ENCODE results near the gene RPA3. TPM values are rescaled to one million over a fixed set of nuclear protein-coding genes. Genes with fewer than 3 reads are reported as not detected.

RPA3 gene
- polyA plus RNA-seq, 1 donor (not counting 4 experiments of a cell fraction or from before 2014, with no cell fraction given), result 51.1 TPM

- FAIRE-seq, result no peak
Measured at GRCh38 chr7:7745258-7745657, 26.9 kb upstream of the RPA3 start.

GRCh38 chr7:7742223-7742622, 23.8 kb upstream of the RPA3 start:
- no peak overlapping the region for H3K9ac ChIP-seq (ENCODE audit: control insufficient read depth, extremely low read depth, insufficient read depth, low read length)
- H3K9me3 ChIP-seq (ENCODE audit: control insufficient read depth, low read depth, low read length), result no peaks in the 10 kb centered on the region
- H4K20me1 ChIP-seq (ENCODE audit: control insufficient read depth, extremely low read depth, insufficient read depth, low read length), result no peaks in the 10 kb centered on the region
- no peaks in the 10 kb centered on the region for H3K9me1 ChIP-seq (ENCODE audit: control insufficient read depth, extremely low read depth, insufficient read depth, low read length)
- dilution Hi-C loops (cut with MboI; ENCODE audit: extremely low pct_ligation_motif_present, low sequenced_read_pairs), result no loop called here
- no peak overlapping the region for H3K27ac ChIP-seq (ENCODE audit: control insufficient read depth, insufficient read depth, low read length)
- H2AFZ ChIP-seq (ENCODE audit: control insufficient read depth, low read length), result no peak overlapping the region
- H3K4me2 ChIP-seq (ENCODE audit: control insufficient read depth, extremely low read depth, insufficient read depth, low read depth, low read length), result no peak overlapping the region
- TF ChIP-seq EZH2 (IDR thresholded peaks at IDR 0.05; ENCODE audit: low read length) (no peak), CTCF (optimal IDR thresholded peaks at IDR 0.05 in 1 of 3, IDR thresholded peaks at IDR 0.05 in 1 of 3, conservative IDR thresholded peaks at IDR 0.05 in 1 of 3; ENCODE audit: extremely low read depth in 1 of 3, insufficient read depth in 2 of 3, low read length in 3 of 3) (no peak)
- H3K36me3 ChIP-seq (ENCODE audit: control insufficient read depth in 2 of 2, extremely low read depth in 1 of 2, insufficient read depth in 2 of 2, low read length in 2 of 2), result no peaks in the 10 kb centered on the region
- H3K27me3 ChIP-seq (ENCODE audit: control insufficient read depth, extremely low read depth, insufficient read depth, low read length), result no peaks in the 10 kb centered on the region
- no peak overlapping the region for H3K4me3 ChIP-seq (ENCODE audit: control insufficient read depth in 2 of 3, extremely low read depth in 1 of 3, insufficient read depth in 2 of 3, low read depth in 1 of 3, low read length in 3 of 3)
- H3K4me1 ChIP-seq (ENCODE audit: control insufficient read depth, extremely low read depth, insufficient read depth, low read length), result no peaks in the 10 kb centered on the region
- H3K79me2 ChIP-seq (ENCODE audit: control insufficient read depth, insufficient read depth, low read length), result no peaks in the 10 kb centered on the region
- DNase-seq (ENCODE audit: low read depth, low spot score) (no peak), FAIRE-seq (no peak)

More at GRCh38 chr7:7745258-7745657, 26.9 kb upstream of the RPA3 start:
- no peaks in the 10 kb centered on the region for H3K27me3 ChIP-seq (ENCODE audit: control insufficient read depth, extremely low read depth, insufficient read depth, low read length)
- H2AFZ ChIP-seq (ENCODE audit: control insufficient read depth, low read length), result no peak overlapping the region
- H3K4me2 ChIP-seq (ENCODE audit: control insufficient read depth, extremely low read depth, insufficient read depth, low read depth, low read length), result no peak overlapping the region
- no peaks in the 10 kb centered on the region for H3K4me1 ChIP-seq (ENCODE audit: control insufficient read depth, extremely low read depth, insufficient read depth, low read length)
- TF ChIP-seq EZH2 (IDR thresholded peaks at IDR 0.05; ENCODE audit: low read length) (no peak), CTCF (optimal IDR thresholded peaks at IDR 0.05 in 1 of 3, IDR thresholded peaks at IDR 0.05 in 1 of 3, conservative IDR thresholded peaks at IDR 0.05 in 1 of 3; ENCODE audit: extremely low read depth in 1 of 3, insufficient read depth in 2 of 3, low read length in 3 of 3) (no peak)
- H3K79me2 ChIP-seq (ENCODE audit: control insufficient read depth, insufficient read depth, low read length), result no peaks in the 10 kb centered on the region
- H3K4me3 ChIP-seq (ENCODE audit: control insufficient read depth in 2 of 3, extremely low read depth in 1 of 3, insufficient read depth in 2 of 3, low read depth in 1 of 3, low read length in 3 of 3), result no peak overlapping the region
- no peaks in the 10 kb centered on the region for H4K20me1 ChIP-seq (ENCODE audit: control insufficient read depth, extremely low read depth, insufficient read depth, low read length)
- H3K9ac ChIP-seq (ENCODE audit: control insufficient read depth, extremely low read depth, insufficient read depth, low read length), result no peak overlapping the region
- dilution Hi-C loops (cut with MboI; ENCODE audit: extremely low pct_ligation_motif_present, low sequenced_read_pairs), result no loop called here
- H3K36me3 ChIP-seq (ENCODE audit: control insufficient read depth in 2 of 2, extremely low read depth in 1 of 2, insufficient read depth in 2 of 2, low read length in 2 of 2), result no peaks in the 10 kb centered on the region
- no peak for DNase-seq (ENCODE audit: low read depth, low spot score)
- no peaks in the 10 kb centered on the region for H3K9me1 ChIP-seq (ENCODE audit: control insufficient read depth, extremely low read depth, insufficient read depth, low read length)
- H3K27ac ChIP-seq (ENCODE audit: control insufficient read depth, insufficient read depth, low read length), result no peak overlapping the region
- no peaks in the 10 kb centered on the region for H3K9me3 ChIP-seq (ENCODE audit: control insufficient read depth, low read depth, low read length)
